Gastroesophageal sphincter (tissue), 4 donors: ENCODE measurements around the gene FNDC10. TPM values are rescaled to one million over a fixed set of nuclear protein-coding genes. Genes with fewer than 3 reads are reported as not detected.
"Not testable (repeated sequence)": the region's sequence is repeated elsewhere in the genome, so short reads cannot be mapped to it uniquely, and the experiment has no call there.

Source experiments
- ATAC-seq: fragments of 150-250 bp; one replicate; pipeline ENCODE4 v1.9.1; 2016; ENCODE audit warnings: mild to moderate bottlenecking, moderate library complexity
- H3K27ac ChIP-seq, 4 donors: fragments of 200-600 bp; sonication (generic) in 3 of 4; 1 replicate in 3 of 4; 2 replicates in 1 of 4; pipeline ENCODE4 v1.5.1; 2016 to 2019
- H3K27me3 ChIP-seq: fragments of 200-600 bp; sonication (generic); one replicate; pipeline ENCODE4 v1.5.1; 2019
- H3K36me3 ChIP-seq, 2 donors: fragments of 200-600 bp; sonication (generic); one replicate each; pipeline ENCODE4 v1.5.1; 2019; ENCODE audit warnings: control low read depth in 1 of 2
- H3K4me1 ChIP-seq, 3 donors: fragments of 200-600 bp; sonication (generic); 1 replicate in 2 of 3; 2 replicates in 1 of 3; pipeline ENCODE4 v1.5.1; 2016 to 2019; ENCODE audit warnings: control low read depth in 2 of 3
- H3K4me3 ChIP-seq, 2 donors: fragments of 200-600 bp; sonication (generic); one replicate each; pipeline ENCODE4 v1.5.1; 2019; ENCODE audit warnings: mild to moderate bottlenecking in 1 of 2, moderate library complexity in 1 of 2
- H3K9me3 ChIP-seq, 3 donors: fragments of 200-600 bp; sonication (generic); one replicate each; pipeline ENCODE4 v1.5.1; 2017 to 2019; ENCODE audit warnings: control low read depth in 2 of 3
- EP300 ChIP-seq: sonication (generic); formaldehyde crosslinking; IDR thresholded peaks from one replicate; pipeline ENCODE4 v1.6.1; 2017; ENCODE audit warnings: antibody characterized with exemption, mild to moderate bottlenecking
- POLR2A ChIP-seq, 2 donors: fragments of 450-650 bp; IDR thresholded peaks; one replicate each; pipeline ENCODE4 v1.6.1; 2017; ENCODE audit warnings: antibody characterized with exemption in 2 of 2, mild to moderate bottlenecking in 2 of 2, moderate library complexity in 1 of 2
- POLR2AphosphoS5 ChIP-seq: sonication (generic); formaldehyde crosslinking; IDR thresholded peaks from one replicate; pipeline ENCODE4 v1.6.1; 2017; ENCODE audit warnings: antibody characterized with exemption
- WGBS, 2 donors: methylation state at CpG; one replicate each; pipeline ENCODE4 v1.1.5; 2018; ENCODE audit warnings: low coverage in 1 of 2; 5-methylcytosine and 5-hydroxymethylcytosine counted together
- total RNA-seq, 4 donors: library from RNA; depleted of rRNA; stranded (reverse); fragments of >200 nt; gene quantifications; one replicate each; pipeline ENCODE4 v1.1.0, GENCODE V29; 2016
- TF ChIP-seq, protein P1 (sequence below), 4 experiments: fragments of 200-600 bp in 2 of 4; fragments of 450-650 bp in 2 of 4; sonication (generic) in 1 of 4; IDR thresholded peaks; one replicate each; pipeline ENCODE4 v1.5.1; 2017 to 2019; ENCODE audit warnings: antibody characterized with exemption in 4 of 4, mild to moderate bottlenecking in 2 of 4, moderate library complexity in 2 of 4

The FNDC10 gene
- total RNA-seq = under 1 TPM in 2 of 4 donors, not detected in 2; 0.54 TPM

DNA sequence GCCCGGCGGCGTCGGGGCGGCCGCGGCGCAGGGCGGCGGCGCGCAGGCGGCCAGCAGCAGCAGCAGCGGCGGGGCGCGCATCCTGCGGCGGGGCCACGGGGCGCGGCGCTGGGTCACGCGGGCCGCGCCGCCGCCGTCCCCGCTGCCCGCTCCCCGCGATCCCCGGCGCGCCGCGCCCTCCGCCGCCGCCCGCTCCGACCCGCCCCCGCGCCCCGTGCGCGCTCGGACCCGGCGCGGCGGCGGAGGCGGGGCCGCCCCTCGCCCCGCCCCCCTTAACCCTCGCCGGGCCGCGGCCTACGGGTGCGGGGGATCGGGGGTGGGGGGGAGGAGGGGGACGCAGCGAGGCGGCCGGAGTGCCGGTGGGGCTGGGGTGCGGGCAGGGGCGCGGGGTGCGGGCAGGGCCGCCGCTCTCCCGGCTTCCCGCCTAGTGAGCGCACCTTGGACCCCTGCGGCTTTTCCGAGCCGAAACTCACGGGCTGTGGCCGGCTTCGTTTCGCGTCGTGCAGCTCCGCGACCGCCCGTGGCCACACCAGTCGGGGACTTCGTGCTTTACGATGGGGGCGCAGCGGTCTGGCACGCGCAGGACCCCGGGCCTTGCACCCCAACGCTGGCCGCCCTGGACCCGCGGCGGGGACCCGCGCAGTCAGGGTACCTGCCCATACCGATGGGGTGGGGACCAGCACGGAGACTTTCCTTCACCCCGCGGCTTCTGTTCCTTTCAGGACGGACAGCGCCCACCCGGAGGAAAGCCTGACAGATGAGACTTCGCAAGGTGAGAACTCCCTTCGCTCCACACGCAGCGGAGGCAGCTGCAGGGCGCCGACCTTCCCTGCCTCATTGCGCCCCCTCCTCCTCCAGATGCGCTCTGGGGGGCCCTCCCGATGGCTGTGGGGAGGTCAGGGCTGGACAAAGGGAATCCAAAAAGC is at the start of gene FNDC10:
TSS of gene FNDC10 (minus strand) at position 201 of the 926 bp plus-strand sequence. CDS start at position 81, 120 bp downstream.
- Histone ChIP-seq H3K27ac (no peak within 1 kb of the TSS), H3K27me3 (peaks cover 87% of the 10 kb centered on the region), H3K4me3 (peak within 1 kb of the TSS in 1 of 2 donors; percentile 50), H3K9me3 (no peaks in the 10 kb centered on the region), H3K4me1 (peaks cover 0 to 31% (median 11%) of the 10 kb centered on the region in 3 donors), H3K36me3 (no peaks in the 10 kb centered on the region)
- WGBS, 2 donors = 30% methylated on average over 2 of the region's 125 CpGs; no CpG with 5 or more reads in 1 of the 2 donors
- ATAC-seq = peak; percentile 12
- TF ChIP-seq POLR2A (IDR thresholded peaks at IDR 0.05) (no peak), EP300 (no peak), POLR2AphosphoS5 (no peak)
- TF ChIP-seq, protein P1, sequence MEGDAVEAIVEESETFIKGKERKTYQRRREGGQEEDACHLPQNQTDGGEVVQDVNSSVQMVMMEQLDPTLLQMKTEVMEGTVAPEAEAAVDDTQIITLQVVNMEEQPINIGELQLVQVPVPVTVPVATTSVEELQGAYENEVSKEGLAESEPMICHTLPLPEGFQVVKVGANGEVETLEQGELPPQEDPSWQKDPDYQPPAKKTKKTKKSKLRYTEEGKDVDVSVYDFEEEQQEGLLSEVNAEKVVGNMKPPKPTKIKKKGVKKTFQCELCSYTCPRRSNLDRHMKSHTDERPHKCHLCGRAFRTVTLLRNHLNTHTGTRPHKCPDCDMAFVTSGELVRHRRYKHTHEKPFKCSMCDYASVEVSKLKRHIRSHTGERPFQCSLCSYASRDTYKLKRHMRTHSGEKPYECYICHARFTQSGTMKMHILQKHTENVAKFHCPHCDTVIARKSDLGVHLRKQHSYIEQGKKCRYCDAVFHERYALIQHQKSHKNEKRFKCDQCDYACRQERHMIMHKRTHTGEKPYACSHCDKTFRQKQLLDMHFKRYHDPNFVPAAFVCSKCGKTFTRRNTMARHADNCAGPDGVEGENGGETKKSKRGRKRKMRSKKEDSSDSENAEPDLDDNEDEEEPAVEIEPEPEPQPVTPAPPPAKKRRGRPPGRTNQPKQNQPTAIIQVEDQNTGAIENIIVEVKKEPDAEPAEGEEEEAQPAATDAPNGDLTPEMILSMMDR (IDR thresholded peaks at IDR 0.05) = no peak

DNA sequence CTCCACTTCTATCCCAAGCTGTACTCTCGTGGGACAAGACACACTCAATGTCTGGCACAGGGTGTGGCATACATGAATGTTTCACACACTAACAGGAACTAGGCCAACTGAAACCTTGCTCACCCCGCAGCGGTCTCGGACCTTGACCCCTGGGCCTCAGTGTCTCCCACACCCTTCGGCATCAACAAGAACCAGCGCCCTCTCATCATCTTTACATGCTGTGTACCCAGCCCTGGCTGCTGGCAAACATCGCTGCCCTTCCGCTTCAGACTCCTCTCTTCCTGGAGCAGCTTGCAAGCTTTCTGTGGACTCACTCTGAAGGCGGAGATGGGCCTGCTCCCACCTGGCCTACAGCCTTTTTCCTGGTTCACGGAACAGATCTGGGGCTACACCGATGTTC is 48.3 kb upstream of the FNDC10 start:
- WGBS, 2 donors = 90 to 94% methylated on average over 3 to 6 of the region's 11 CpGs
- ATAC-seq = not testable (repeated sequence)

DNA sequence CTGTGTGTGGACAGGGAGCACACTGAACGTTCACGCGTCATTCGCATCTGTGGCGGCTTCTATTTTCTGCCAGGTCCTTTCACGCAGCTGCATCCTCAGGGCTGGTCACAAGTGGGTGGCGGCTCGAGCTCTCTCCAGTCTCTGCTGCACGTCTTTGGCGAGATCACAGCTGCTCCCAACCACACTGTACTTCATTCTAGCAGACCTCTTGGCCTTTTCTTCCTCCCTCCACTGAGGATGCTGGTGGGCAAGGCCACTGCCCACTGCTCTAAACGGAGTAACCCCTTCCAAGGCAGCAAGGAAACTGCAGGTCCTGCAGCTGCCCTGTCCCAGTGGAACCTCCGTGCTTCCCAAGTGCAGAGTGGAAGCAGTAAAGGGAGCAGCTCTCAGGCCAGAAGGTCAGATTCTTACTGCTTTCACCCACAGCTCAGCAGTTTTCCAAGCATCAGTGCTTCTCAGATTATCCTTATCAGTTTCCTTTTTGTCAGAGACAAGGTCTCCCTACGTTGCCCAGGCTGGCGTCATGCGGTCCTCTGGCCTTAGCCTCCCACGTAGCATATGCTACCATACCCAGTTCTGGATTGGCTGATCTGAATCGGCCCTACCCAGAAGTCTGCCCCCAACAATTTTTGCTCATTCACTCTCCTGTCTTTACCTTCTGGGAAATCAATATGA is 47.8 kb upstream of the FNDC10 start:
- WGBS, 2 donors = 90 to 96% methylated on average over 6 to 7 of the region's 17 CpGs
- not testable (repeated sequence) for H3K27ac ChIP-seq, H3K4me1 ChIP-seq, H3K27me3 ChIP-seq, H3K9me3 ChIP-seq, ATAC-seq, H3K4me3 ChIP-seq
- peaks cover 0 to 68% of the 10 kb centered on the region in 2 donors for H3K36me3 ChIP-seq

More for the DNA sequence above, 48.3 kb upstream of the FNDC10 start:
- H3K36me3 ChIP-seq = peaks cover 0 to 74% of the 10 kb centered on the region in 2 donors
- not testable (repeated sequence) for H3K4me3 ChIP-seq, H3K9me3 ChIP-seq, H3K4me1 ChIP-seq, H3K27ac ChIP-seq, H3K27me3 ChIP-seq

DNA sequence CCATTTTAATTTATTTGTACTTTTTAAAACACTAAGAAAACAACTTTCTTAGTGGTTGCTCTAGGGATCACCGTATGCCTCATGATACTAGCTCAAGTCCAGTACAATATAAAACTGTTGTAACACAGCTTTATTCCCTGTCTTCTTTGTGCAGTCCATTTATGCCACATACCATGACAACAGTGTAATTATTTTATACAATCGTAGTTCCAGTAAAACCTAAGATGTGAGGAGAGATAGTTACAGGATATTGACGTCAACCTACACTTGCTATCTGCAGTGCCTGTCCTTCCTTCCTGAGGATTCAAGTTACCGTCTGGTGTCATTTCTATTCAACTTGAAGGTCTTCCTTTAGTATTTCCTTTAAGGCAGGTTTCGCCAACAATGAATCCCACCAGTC is 46.4 kb upstream of the FNDC10 start:
- not testable (repeated sequence) for H3K27ac ChIP-seq, H3K4me3 ChIP-seq, H3K4me1 ChIP-seq, ATAC-seq, H3K27me3 ChIP-seq, H3K9me3 ChIP-seq
- WGBS, 2 donors = 71 to 74% methylated on average over 3 to 4 of the region's 5 CpGs
- H3K36me3 ChIP-seq = peaks cover 0 to 57% of the 10 kb centered on the region in 2 donors

DNA sequence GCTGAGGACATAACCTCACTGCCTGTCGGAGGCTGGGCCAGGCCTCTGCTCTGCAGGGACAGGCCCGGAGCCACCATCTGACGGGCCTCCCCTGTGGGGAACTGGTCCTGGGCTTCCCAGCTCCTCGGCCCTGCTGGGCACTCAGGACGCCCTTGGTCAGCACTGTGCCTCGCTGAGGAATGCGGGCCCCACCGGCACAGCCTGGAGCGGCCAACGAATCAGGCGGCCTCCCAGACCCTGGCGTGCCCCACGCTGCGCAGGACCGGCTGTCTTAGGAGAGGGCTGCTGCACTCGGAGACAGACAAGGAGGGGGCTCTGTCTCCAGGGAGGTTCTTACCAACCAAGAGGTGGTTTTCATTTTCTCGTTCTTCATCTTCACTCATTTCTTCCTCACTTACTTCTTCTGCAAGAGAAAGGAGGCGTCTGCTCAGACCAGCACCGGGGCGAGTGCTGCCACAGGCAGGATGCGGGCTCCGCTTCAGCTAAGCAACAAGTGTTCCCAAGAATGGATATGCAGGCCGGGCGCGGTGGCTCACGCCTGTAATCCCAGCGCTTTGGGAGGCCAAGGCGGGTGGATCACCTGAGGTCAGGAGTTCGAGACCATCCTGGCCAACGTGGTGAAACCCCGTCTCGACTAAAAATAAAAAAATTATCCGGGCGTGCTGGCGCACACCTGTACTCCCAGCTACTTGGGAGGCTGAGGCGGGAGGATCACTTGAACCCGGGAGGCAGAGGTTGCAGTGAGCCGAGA is 41.0 kb upstream of the FNDC10 start:
- H3K9me3 ChIP-seq, H3K4me1 ChIP-seq, ATAC-seq, H3K27ac ChIP-seq, H3K4me3 ChIP-seq, H3K27me3 ChIP-seq: not testable (repeated sequence)
- peaks cover 0 to 54% of the 10 kb centered on the region in 2 donors for H3K36me3 ChIP-seq
- WGBS, 2 donors = 90% methylated on average over 8 of the region's 38 CpGs; no CpG with 5 or more reads in 1 of the 2 donors

DNA sequence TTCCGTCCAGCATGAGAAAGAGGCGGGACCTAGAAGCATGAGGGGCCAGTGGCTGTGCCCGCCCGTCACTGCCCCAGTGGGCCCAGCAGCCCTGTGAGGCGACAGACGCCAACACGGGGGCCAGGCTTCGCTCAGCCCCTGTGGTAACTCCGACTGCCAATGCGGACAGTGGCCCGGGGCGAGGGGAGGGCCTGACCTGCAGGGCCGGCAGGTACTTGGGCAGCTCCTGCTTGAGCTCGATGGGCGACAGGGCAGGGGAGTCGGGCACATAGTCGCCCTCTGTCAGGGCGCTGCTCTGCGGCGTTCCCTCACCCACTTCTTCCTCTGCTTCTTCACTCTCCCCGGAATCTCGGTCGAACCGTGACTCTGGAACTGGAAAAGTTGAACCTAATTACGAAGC is 40.1 kb upstream of the FNDC10 start:
- H3K27me3 ChIP-seq, ATAC-seq, H3K4me1 ChIP-seq, H3K4me3 ChIP-seq, H3K9me3 ChIP-seq, H3K27ac ChIP-seq: not testable (repeated sequence)
- WGBS, 2 donors = no CpG with 5 or more reads among the region's 25 CpGs
- H3K36me3 ChIP-seq = peaks cover 0 to 51% of the 10 kb centered on the region in 2 donors

DNA sequence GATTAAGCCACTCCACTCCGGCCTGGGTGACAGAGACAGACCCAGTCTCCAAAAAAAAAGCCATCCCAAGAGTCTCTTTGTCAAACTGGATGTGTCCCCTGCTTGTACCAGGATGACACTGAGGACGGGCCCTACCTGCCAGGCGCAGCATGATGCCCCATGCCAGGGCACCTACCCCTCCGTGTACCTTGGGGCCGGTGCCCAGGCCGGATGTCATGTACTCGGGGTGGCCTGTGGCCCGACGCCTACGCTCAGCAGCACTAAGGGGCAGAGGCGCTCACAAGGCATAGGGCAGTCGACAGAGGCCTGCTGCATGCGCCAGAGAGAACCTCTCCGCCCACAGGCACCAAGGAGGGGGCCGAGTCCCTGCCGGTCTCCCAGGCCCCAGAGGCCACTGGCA is 39.4 kb upstream of the FNDC10 start:
- not testable (repeated sequence) for ATAC-seq

DNA sequence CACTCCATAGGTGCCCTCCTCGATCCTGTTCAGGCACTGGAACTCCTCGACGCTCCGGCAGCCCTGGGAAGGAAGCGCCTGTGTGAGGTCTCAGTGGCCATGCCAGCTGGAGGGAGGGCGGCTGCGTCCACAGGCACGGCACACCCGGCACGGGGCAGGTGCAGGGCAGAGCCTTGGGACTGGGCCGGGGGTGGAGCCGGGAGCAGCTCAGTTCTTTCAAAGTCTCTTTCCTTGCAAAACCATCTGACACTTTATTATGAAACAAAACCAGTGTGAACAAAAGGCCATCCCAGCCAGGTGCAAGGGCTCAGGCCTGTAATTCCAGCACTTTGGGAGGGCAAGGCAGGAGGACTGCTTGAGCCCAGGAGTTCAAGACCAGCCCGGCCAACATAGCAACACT is 38.6 kb upstream of the FNDC10 start:
- H3K9me3 ChIP-seq, H3K4me3 ChIP-seq, H3K4me1 ChIP-seq, H3K27ac ChIP-seq, ATAC-seq, H3K27me3 ChIP-seq: not testable (repeated sequence)
- H3K36me3 ChIP-seq = peaks cover 0 to 51% of the 10 kb centered on the region in 2 donors
- no CpG with 5 or more reads among the region's 13 CpGs for WGBS, 2 donors

More for the DNA sequence above, 39.4 kb upstream of the FNDC10 start:
- H3K36me3 ChIP-seq = peaks cover 0 to 51% of the 10 kb centered on the region in 2 donors
- H3K4me3 ChIP-seq, H3K27me3 ChIP-seq, H3K9me3 ChIP-seq, H3K27ac ChIP-seq, H3K4me1 ChIP-seq: not testable (repeated sequence)
- WGBS, 2 donors = 100% methylated on average over 1 of the region's 16 CpGs; no CpG with 5 or more reads in 1 of the 2 donors

DNA sequence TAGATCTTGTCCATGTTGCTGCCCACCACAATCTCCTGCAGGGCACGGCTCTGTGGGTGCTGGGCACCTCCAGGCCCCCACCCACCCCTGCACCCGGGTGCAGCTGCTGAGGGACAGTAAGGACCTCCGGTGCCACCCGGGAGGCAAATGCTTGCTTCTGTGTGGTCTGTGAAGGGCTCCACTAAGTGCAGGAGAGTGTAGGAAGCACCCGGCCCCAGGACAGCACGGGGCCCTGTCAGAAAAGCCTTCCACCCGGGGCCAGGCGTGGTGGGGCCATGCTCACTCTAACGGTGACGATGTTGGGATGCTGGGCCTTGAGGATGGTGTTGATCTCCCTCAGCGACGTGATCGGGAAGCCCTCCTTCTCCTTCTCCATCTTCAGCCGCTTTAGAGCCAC is 37.5 kb upstream of the FNDC10 start:
- H3K27ac ChIP-seq, ATAC-seq, H3K4me1 ChIP-seq, H3K9me3 ChIP-seq, H3K27me3 ChIP-seq, H3K4me3 ChIP-seq: not testable (repeated sequence)
- peaks cover 0 to 51% of the 10 kb centered on the region in 2 donors for H3K36me3 ChIP-seq
- WGBS, 2 donors = no CpG with 5 or more reads among the region's 14 CpGs

DNA sequence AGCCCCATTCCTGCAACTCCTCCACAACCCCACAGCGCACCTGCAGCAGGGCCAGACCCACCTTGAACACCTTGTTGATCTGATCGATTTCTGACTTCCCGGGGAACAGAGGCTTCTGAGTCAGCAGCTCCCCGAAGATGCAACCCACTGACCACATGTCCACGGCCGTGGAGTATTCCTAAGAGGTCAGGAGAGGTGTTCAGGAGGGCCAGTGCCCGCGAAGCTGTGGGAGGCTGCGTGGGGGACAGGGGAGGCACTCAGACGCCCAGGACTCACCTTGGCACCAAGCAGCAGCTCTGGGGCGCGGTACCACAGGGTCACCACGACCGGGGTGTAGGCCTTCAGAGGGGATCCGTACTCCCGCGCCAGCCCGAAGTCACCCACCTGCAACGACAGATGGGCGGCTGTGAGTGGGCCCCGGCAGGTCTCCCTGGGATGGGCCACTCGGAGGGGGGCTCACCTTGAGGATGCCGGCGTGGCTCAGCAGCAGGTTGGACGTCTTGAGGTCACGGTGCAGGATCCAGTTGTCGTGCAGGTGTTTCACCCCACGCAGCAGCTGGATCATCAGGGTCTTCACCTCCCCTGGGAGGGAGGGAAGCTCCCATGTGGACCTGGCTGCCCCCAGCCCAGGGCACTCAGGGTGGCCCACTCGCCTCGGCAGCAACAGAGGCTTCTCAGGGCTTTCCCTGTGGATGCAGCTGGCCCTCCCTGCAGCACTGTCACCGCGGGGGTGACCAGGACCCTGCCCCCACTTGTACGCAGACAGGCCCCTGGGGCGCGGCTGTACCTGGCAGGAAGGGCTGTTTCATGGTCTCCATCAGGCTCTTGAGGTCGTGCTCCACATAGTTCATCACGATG is 36.9 kb upstream of the FNDC10 start:
- not testable (repeated sequence) for ATAC-seq, H3K9me3 ChIP-seq, H3K4me3 ChIP-seq, H3K27me3 ChIP-seq, H3K27ac ChIP-seq, H3K4me1 ChIP-seq
- WGBS, 2 donors = no CpG with 5 or more reads among the region's 37 CpGs
- H3K36me3 ChIP-seq = peaks cover 0 to 51% of the 10 kb centered on the region in 2 donors
